HL-60 (cell line): Measurements from ENCODE around the gene NFATC1.

Experiments
- CTCF ChIP-seq: IDR thresholded peaks from one replicate; pipeline ENCODE4 v1.5.1; 2011; ENCODE audit warnings: low read length, control low read depth, inconsistent platforms; ENCODE audit not compliant: insufficient read depth
- POLR2AphosphoS5 ChIP-seq: IDR thresholded peaks from 2 replicates; pipeline ENCODE4 v1.6.1; 2012; ENCODE audit warnings: low read depth

GRCh38 chr18:79527656-79528315 is 132.1 kb downstream of the NFATC1 start:
- TF ChIP-seq CTCF = no peak
- TF ChIP-seq POLR2AphosphoS5 = no peak
